Right lobe of liver (tissue), 6 donors: ENCODE results near the gene DOK1. TPM values are rescaled to one million over a fixed set of nuclear protein-coding genes. Genes with fewer than 3 reads are reported as not detected.

Experiments
- ATAC-seq, 4 donors: fragments of 200-7000 bp; cut with Tn5 transposase; one replicate each; pipeline ENCODE4 v1.9.1; 2020; ENCODE audit warnings: mild to moderate bottlenecking in 4 of 4, moderate library complexity in 4 of 4
- DNase-seq, 3 donors: peaks; one replicate each; pipeline ENCODE4 v3.0.0-alpha.2; 2020
- H3K27ac ChIP-seq, 3 donors: fragments of 200-600 bp; one replicate each; pipeline ENCODE4 v1.8.0; 2022
- H3K27me3 ChIP-seq, 2 donors: fragments of 200-600 bp; one replicate each; pipeline ENCODE4 v1.8.0; 2022
- H3K36me3 ChIP-seq, 4 donors: fragments of 200-600 bp; sonication (generic) in 1 of 4; one replicate each; pipeline versions ENCODE4 v1.5.1 to v1.8.0; 2017 to 2022; ENCODE audit warnings: control low read depth in 1 of 4
- H3K4me1 ChIP-seq, 4 donors: fragments of 200-600 bp; sonication (generic) in 1 of 4; one replicate each; pipeline versions ENCODE4 v1.5.1 to v1.8.0; 2017 to 2022; ENCODE audit warnings: control low read depth in 1 of 4
- H3K4me3 ChIP-seq, 3 donors: fragments of 200-600 bp; one replicate each; pipeline ENCODE4 v1.8.0; 2022
- H3K9me3 ChIP-seq, 4 donors: fragments of 200-600 bp; sonication (generic) in 1 of 4; one replicate each; pipeline versions ENCODE4 v1.5.1 to v1.8.0; 2017 to 2022; ENCODE audit warnings: control low read depth in 1 of 4
- POLR2A ChIP-seq: fragments of 450-650 bp; IDR thresholded peaks from one replicate; pipeline ENCODE4 v1.6.1; 2017; ENCODE audit warnings: antibody characterized with exemption, mild to moderate bottlenecking
- WGBS: methylation state at CpG from one replicate; pipeline ENCODE4 v1.1.6; 2018; ENCODE audit warnings: low coverage, low lambda C conversion rate; ENCODE audit not compliant: insufficient coverage; ENCODE audit errors: missing lambda C conversion rate; 5-methylcytosine and 5-hydroxymethylcytosine counted together
- intact Hi-C, 2 donors: fragments of 100-400 bp; cut with DNase I; formaldehyde crosslinking; loops; one replicate each; pipeline versions ENCODE4 v1.11.2 to v1.14.1; 2022
- total RNA-seq, 6 experiments: library from RNA; depleted of rRNA in 2 of 6; stranded (reverse); fragments of >200 nt in 2 of 6; fragmentation: NEBNext Ultra II Directional in 3 of 6; extraction: Animal tissue kit (Norgen Biotek cat#: 25700) in 3 of 6; gene quantifications; one replicate each; pipeline versions ENCODE4 v1.1.0 to v1.2.4, GENCODE V29; 2016 to 2023
- TF ChIP-seq, protein P1 (sequence below), 4 donors: fragments of 200-600 bp in 3 of 4; fragments of 450-650 bp in 1 of 4; IDR thresholded peaks; one replicate each; pipeline versions ENCODE4 v1.5.1 to v1.8.0; 2016 to 2022; ENCODE audit warnings: antibody characterized with exemption in 4 of 4, mild to moderate bottlenecking in 2 of 4
- donor health status: DM: no; HTN: yes; CAD: no.
- donor health status: DM: no; HTN: no; CAD: no.
- donor health status: DM: no; HTN: no; CAD: no.
- donor health status: DM: no; HTN: yes; CAD: no.
- donor health status: DM: no; HTN: yes; CAD: no.

DOK1 gene
- total RNA-seq, 6 experiments from 2014 or later = 1.9 to 3.7 (median 3.2) TPM

- Histone ChIP-seq H3K9me3 (no peaks in the 10 kb centered on the region), H3K27ac (peak overlapping the region in 1 of 3 donors; percentile 13), H3K4me1 (no peaks in the 10 kb centered on the region), H3K27me3 (no peaks in the 10 kb centered on the region), H3K4me3 (no peak overlapping the region), H3K36me3 (no peaks in the 10 kb centered on the region)
- intact Hi-C loops = no loop called here
- DNase-seq = no peak
- 89% methylated on average over 6 of the region's 7 CpGs for WGBS
- ATAC-seq = peak in 3 of 4 donors; percentile 17 to 43 (median 21)
- TF ChIP-seq, protein P1, sequence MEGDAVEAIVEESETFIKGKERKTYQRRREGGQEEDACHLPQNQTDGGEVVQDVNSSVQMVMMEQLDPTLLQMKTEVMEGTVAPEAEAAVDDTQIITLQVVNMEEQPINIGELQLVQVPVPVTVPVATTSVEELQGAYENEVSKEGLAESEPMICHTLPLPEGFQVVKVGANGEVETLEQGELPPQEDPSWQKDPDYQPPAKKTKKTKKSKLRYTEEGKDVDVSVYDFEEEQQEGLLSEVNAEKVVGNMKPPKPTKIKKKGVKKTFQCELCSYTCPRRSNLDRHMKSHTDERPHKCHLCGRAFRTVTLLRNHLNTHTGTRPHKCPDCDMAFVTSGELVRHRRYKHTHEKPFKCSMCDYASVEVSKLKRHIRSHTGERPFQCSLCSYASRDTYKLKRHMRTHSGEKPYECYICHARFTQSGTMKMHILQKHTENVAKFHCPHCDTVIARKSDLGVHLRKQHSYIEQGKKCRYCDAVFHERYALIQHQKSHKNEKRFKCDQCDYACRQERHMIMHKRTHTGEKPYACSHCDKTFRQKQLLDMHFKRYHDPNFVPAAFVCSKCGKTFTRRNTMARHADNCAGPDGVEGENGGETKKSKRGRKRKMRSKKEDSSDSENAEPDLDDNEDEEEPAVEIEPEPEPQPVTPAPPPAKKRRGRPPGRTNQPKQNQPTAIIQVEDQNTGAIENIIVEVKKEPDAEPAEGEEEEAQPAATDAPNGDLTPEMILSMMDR (IDR thresholded peaks at IDR 0.05) = no peak
- TF ChIP-seq POLR2A = no peak
These were observed 21.8 kb downstream of the DOK1 start for GRCh38 chr2:74576211-74576862.

GRCh38 chr2:74576863-74577229 lies 22.3 kb downstream of the DOK1 start:
- TF ChIP-seq, protein P1 (IDR thresholded peaks at IDR 0.05) = no peak
- TF ChIP-seq POLR2A = peak; percentile 24
- no peak overlapping the region for H3K4me3 ChIP-seq
- WGBS = 42% methylated on average over 1 of the region's 1 CpG
- DNase-seq = no peak
- H3K36me3 ChIP-seq = no peaks in the 10 kb centered on the region
- peak; percentile 53 to 69 (median 64) for ATAC-seq
- no peaks in the 10 kb centered on the region for H3K9me3 ChIP-seq
- no peaks in the 10 kb centered on the region for H3K4me1 ChIP-seq
- peak overlapping the region in 1 of 3 donors; percentile 49 for H3K27ac ChIP-seq
- H3K27me3 ChIP-seq = no peaks in the 10 kb centered on the region
- intact Hi-C loops = no loop called here

DNA sequence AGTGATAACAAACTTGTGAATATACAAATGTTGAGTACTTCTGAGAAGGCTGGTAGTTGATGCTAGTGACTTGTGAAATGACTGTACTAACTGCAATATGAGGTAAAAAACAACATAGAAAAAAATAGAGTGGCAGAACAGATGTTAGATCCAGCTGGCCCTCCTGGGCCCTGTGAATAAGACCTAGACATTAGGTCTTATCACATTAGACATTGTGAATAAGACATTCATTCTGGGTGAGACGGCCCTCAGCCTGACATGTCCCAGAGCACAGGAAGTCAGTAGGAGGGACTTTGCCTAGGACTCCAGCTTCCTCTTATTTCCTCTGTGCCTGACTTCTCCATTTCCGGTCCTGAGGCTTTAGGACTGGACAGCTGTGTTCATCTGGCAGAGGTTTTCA lies 22.9 kb downstream of the DOK1 start:
- no peak for DNase-seq
- Histone ChIP-seq H3K9me3 (no peaks in the 10 kb centered on the region), H3K27me3 (no peaks in the 10 kb centered on the region), H3K36me3 (no peaks in the 10 kb centered on the region), H3K4me3 (no peak overlapping the region), H3K27ac (peak overlapping the region in 1 of 3 donors; percentile 49), H3K4me1 (no peaks in the 10 kb centered on the region)
- ATAC-seq = peak; percentile 59 to 69 (median 64)
- intact Hi-C loops = no loop called here
- TF ChIP-seq, protein P1 (IDR thresholded peaks at IDR 0.05) = no peak
- TF ChIP-seq POLR2A = no peak
- WGBS = 27% methylated on average over 2 of the region's 2 CpGs

- no peaks in the 10 kb centered on the region for H3K4me1 ChIP-seq
- intact Hi-C loops = no loop called here
- no peak overlapping the region for H3K27ac ChIP-seq
- no peaks in the 10 kb centered on the region for H3K36me3 ChIP-seq
- no peak for ATAC-seq
- TF ChIP-seq POLR2A = no peak
- TF ChIP-seq, protein P1 (IDR thresholded peaks at IDR 0.05) = no peak
- WGBS = 65% methylated on average over 3 of the region's 3 CpGs
- no peaks in the 10 kb centered on the region for H3K27me3 ChIP-seq
- H3K4me3 ChIP-seq = no peak overlapping the region
- H3K9me3 ChIP-seq = no peaks in the 10 kb centered on the region
- no peak for DNase-seq
These were observed 23.9 kb downstream of the DOK1 start for GRCh38 chr2:74578408-74578807.
